Liver (tissue), 9 donors: ENCODE data around the gene KIRREL3. TPM values are rescaled to one million over a fixed set of nuclear protein-coding genes. Genes with fewer than 3 reads are reported as not detected.

ENCODE experiments used
- DNase-seq: peaks from one replicate; pipeline ENCODE4 v3.0.0-alpha.2; 2017; ENCODE audit warnings: low spot score
- H3K27ac ChIP-seq, 2 donors: one replicate each; pipeline ENCODE4 v1.7.0; 2013; ENCODE audit warnings: inconsistent platforms in 2 of 2, low read length in 2 of 2, control low read depth in 1 of 2, low read depth in 1 of 2, mild to moderate bottlenecking in 1 of 2
- H3K27me3 ChIP-seq, 4 donors: one replicate each; pipeline versions ENCODE4 v1.6.1 to v1.7.0; 2013; ENCODE audit warnings: low read length in 3 of 4, inconsistent platforms in 1 of 4, mild to moderate bottlenecking in 1 of 4, moderate library complexity in 1 of 4; ENCODE audit not compliant: control insufficient read depth in 4 of 4, insufficient read depth in 4 of 4
- H3K36me3 ChIP-seq, 4 donors: one replicate each; pipeline versions ENCODE4 v1.6.1 to v1.7.0; 2013; ENCODE audit warnings: low read length in 3 of 4, mild to moderate bottlenecking in 3 of 4, low read depth in 1 of 4, moderate library complexity in 1 of 4; ENCODE audit not compliant: control insufficient read depth in 4 of 4, insufficient read depth in 3 of 4
- H3K4me1 ChIP-seq, 4 donors: one replicate each; pipeline versions ENCODE4 v1.6.1 to v1.7.0; 2013; ENCODE audit warnings: low read length in 3 of 4, mild to moderate bottlenecking in 3 of 4, moderate library complexity in 1 of 4; ENCODE audit not compliant: control insufficient read depth in 4 of 4, insufficient read depth in 4 of 4
- H3K4me3 ChIP-seq, 3 donors: one replicate each; pipeline versions ENCODE4 v1.6.1 to v1.7.0; 2013; ENCODE audit warnings: low read length in 3 of 3, control low read depth in 1 of 3, low read depth in 1 of 3, mild to moderate bottlenecking in 1 of 3
- H3K9ac ChIP-seq, 2 donors: one replicate each; pipeline ENCODE4 v1.7.0; 2013; ENCODE audit warnings: low read length in 2 of 2, mild to moderate bottlenecking in 2 of 2, moderate library complexity in 2 of 2, control low read depth in 1 of 2, low read depth in 1 of 2
- H3K9me3 ChIP-seq, 4 donors: one replicate each; pipeline versions ENCODE4 v1.6.1 to v1.7.0; 2013; ENCODE audit warnings: low read length in 3 of 4; ENCODE audit not compliant: control insufficient read depth in 4 of 4
- CTCF ChIP-seq: fragments of 150-350 bp; IDR thresholded peaks from 2 replicates; pipeline ENCODE4 v1.5.1; 2017; ENCODE audit warnings: improper control_type of control experiment, low read depth, low read length; ENCODE audit not compliant: missing input control
- EGR1 ChIP-seq, 2 donors: IDR thresholded peaks; 2 replicates each; pipeline ENCODE4 v1.6.1; 2016 to 2018; ENCODE audit warnings: antibody characterized with exemption in 2 of 2, low read depth in 2 of 2
- FOXA1 ChIP-seq: IDR thresholded peaks from 2 replicates; pipeline ENCODE4 v1.6.1; 2016; ENCODE audit warnings: antibody characterized with exemption
- FOXA2 ChIP-seq: IDR thresholded peaks from 2 replicates; pipeline ENCODE4 v1.6.1; 2016; ENCODE audit warnings: antibody characterized with exemption
- GABPA ChIP-seq, 2 donors: IDR thresholded peaks in 1 of 2; conservative IDR thresholded peaks in 1 of 2; 2 replicates each; pipeline ENCODE4 v1.6.1; 2016; ENCODE audit warnings: antibody characterized with exemption in 2 of 2, mild to moderate bottlenecking in 1 of 2, moderate library complexity in 1 of 2
- HNF4A ChIP-seq, 2 donors: conservative IDR thresholded peaks; 2 replicates each; pipeline ENCODE4 v1.6.1; 2016; ENCODE audit warnings: antibody characterized with exemption in 2 of 2, mild to moderate bottlenecking in 2 of 2
- HNF4G ChIP-seq: IDR thresholded peaks from 2 replicates; pipeline ENCODE4 v1.6.1; 2016; ENCODE audit warnings: antibody characterized with exemption
- JUND ChIP-seq, 2 donors: IDR thresholded peaks; 2 replicates each; pipeline ENCODE4 v1.6.1; 2016; ENCODE audit warnings: antibody characterized with exemption in 2 of 2
- MAX ChIP-seq: IDR thresholded peaks from 2 replicates; pipeline ENCODE4 v1.6.1; 2016; ENCODE audit warnings: antibody characterized with exemption
- NR2F2 ChIP-seq: IDR thresholded peaks from 2 replicates; pipeline ENCODE4 v1.6.1; 2016; ENCODE audit warnings: antibody characterized with exemption
- RAD21 ChIP-seq, 2 donors: IDR thresholded peaks; 2 replicates each; pipeline ENCODE4 v1.6.1; 2016; ENCODE audit warnings: antibody characterized with exemption in 2 of 2, mild to moderate bottlenecking in 2 of 2
- REST ChIP-seq: IDR thresholded peaks from 2 replicates; pipeline ENCODE4 v1.6.1; 2016; ENCODE audit warnings: antibody characterized with exemption, mild to moderate bottlenecking
- RXRA ChIP-seq, 2 donors: IDR thresholded peaks; 2 replicates each; pipeline ENCODE4 v1.6.1; 2017 to 2018; ENCODE audit warnings: antibody characterized with exemption in 2 of 2, mild to moderate bottlenecking in 1 of 2
- SP1 ChIP-seq: IDR thresholded peaks from 2 replicates; pipeline ENCODE4 v1.6.1; 2018; ENCODE audit warnings: antibody characterized with exemption, mild to moderate bottlenecking
- TAF1 ChIP-seq: conservative IDR thresholded peaks from 2 replicates; pipeline ENCODE4 v1.6.1; 2016; ENCODE audit warnings: antibody characterized with exemption, mild to moderate bottlenecking
- YY1 ChIP-seq: IDR thresholded peaks from 2 replicates; pipeline ENCODE4 v1.6.1; 2016; ENCODE audit warnings: antibody characterized with exemption, mild to moderate bottlenecking
- ZBTB33 ChIP-seq: IDR thresholded peaks from 2 replicates; pipeline ENCODE4 v1.6.1; 2016; ENCODE audit warnings: antibody characterized with exemption
- WGBS: extraction: QIAGEN DNeasy Blood & Tissue Kit; methylation state at CpG from one replicate; pipeline ENCODE4 v1.1.7; 2013; 5-methylcytosine and 5-hydroxymethylcytosine counted together
- polyA plus RNA-seq, 2 donors: library from polyadenylated mRNA; stranded (reverse) in 1 of 2; unstranded in 1 of 2; fragments of 200-250 nt in 1 of 2; fragments of >200 nt in 1 of 2; fragmentation: Nextera tagmentation in 1 of 2; extraction: Ambion mirVana in 1 of 2; gene quantifications; one replicate each; pipeline versions ENCODE4 v1.2.1 to v1.2.3, GENCODE V29; 2013 to 2015
- total RNA-seq, 2 donors: library from RNA; depleted of rRNA; stranded (reverse); fragments of >200 nt; gene quantifications; one replicate each; pipeline ENCODE4 v1.2.3, GENCODE V29; 2014
- TF ChIP-seq, protein P1 (sequence below): IDR thresholded peaks from 2 replicates; pipeline ENCODE4 v1.6.1; 2016; ENCODE audit warnings: antibody characterized with exemption
- donor health status: healthy.
- donor health status: healthy.
- donor health status: healthy.
- donor health status: healthy.
- donor health status: healthy.

The KIRREL3 gene
- total and polyA plus RNA-seq, 4 donors, result 0.03 to 0.29 (median 0.08) TPM; not detected in 1

- Histone ChIP-seq H3K9me3 (no peaks in the 10 kb centered on the region), H3K27me3 (no peaks in the 10 kb centered on the region), H3K4me3 (no peak overlapping the region), H3K36me3 (no peaks in the 10 kb centered on the region), H3K27ac (no peak overlapping the region), H3K4me1 (peaks cover 7 to 23% (median 21%) of the 10 kb centered on the region in 4 donors), H3K9ac (no peak overlapping the region)
- DNase-seq, result no peak
- 93% methylated on average over 8 of the region's 8 CpGs for WGBS
- TF ChIP-seq RXRA (IDR thresholded peaks at IDR 0.05) (no peak), NR2F2 (no peak), JUND (IDR thresholded peaks at IDR 0.05) (no peak), FOXA2 (no peak), HNF4G (no peak), MAX (no peak), ZBTB33 (no peak), GABPA (IDR thresholded peaks at IDR 0.05 in 1 of 2, conservative IDR thresholded peaks at IDR 0.05 in 1 of 2) (no peak), FOXA1 (no peak), REST (no peak), RAD21 (IDR thresholded peaks at IDR 0.05) (no peak), TAF1 (no peak), EGR1 (IDR thresholded peaks at IDR 0.05; ENCODE audit: low read depth in 2 of 2) (no peak)
- TF ChIP-seq, protein P1, sequence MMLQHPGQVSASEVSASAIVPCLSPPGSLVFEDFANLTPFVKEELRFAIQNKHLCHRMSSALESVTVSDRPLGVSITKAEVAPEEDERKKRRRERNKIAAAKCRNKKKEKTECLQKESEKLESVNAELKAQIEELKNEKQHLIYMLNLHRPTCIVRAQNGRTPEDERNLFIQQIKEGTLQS, result no peak
Measured at GRCh38 chr11:126653040-126653439, 347.5 kb downstream of the KIRREL3 start.

DNA sequence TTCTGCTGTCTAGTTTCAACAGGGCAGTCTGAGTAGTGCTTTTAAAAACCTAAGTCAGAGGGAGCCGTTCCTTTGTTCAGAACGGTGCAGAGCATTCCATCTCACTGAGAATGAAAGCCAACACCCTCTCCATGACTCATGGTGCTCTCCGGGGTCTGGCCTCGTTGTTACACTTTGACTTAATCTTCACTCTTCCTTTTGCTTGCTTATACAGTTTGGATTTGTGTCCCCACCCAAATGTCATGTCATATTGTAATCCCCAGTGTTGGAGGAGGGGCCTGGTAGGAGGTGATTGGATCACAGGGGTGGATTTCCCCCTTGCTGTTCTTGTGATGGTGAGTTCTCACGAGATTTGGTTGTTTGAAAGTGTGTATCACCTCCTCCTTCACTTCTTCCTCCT is 352.8 kb downstream of the KIRREL3 start:
- no peak overlapping the region for H3K4me3 ChIP-seq
- WGBS, result 82% methylated on average over 5 of the region's 5 CpGs
- no peaks in the 10 kb centered on the region for H3K27me3 ChIP-seq
- no peak for DNase-seq
- no peaks in the 10 kb centered on the region for H3K4me1 ChIP-seq
- no peaks in the 10 kb centered on the region for H3K36me3 ChIP-seq
- no peak overlapping the region for H3K9ac ChIP-seq
- H3K9me3 ChIP-seq, result no peaks in the 10 kb centered on the region
- no peak overlapping the region for H3K27ac ChIP-seq
- TF ChIP-seq HNF4A (conservative IDR thresholded peaks at IDR 0.05) (no peak), ZBTB33 (no peak), FOXA2 (no peak), FOXA1 (no peak), NR2F2 (no peak), CTCF (no peak), REST (no peak), HNF4G (no peak), EGR1 (IDR thresholded peaks at IDR 0.05; ENCODE audit: low read depth in 2 of 2) (no peak), TAF1 (no peak), YY1 (no peak), RXRA (IDR thresholded peaks at IDR 0.05) (no peak), JUND (IDR thresholded peaks at IDR 0.05) (no peak), RAD21 (IDR thresholded peaks at IDR 0.05) (no peak), SP1 (no peak)
- TF ChIP-seq, protein P1, result no peak
